Measurements from ENCODE around the gene PEAK3. TPM values are rescaled to one million over a fixed set of nuclear protein-coding genes. Genes with fewer than 3 reads are reported as not detected.

PEAK3 gene
- polyA plus RNA-seq, 1 of the 3 experiments (the other 2 are of a cell fraction), result not detected

DNA sequence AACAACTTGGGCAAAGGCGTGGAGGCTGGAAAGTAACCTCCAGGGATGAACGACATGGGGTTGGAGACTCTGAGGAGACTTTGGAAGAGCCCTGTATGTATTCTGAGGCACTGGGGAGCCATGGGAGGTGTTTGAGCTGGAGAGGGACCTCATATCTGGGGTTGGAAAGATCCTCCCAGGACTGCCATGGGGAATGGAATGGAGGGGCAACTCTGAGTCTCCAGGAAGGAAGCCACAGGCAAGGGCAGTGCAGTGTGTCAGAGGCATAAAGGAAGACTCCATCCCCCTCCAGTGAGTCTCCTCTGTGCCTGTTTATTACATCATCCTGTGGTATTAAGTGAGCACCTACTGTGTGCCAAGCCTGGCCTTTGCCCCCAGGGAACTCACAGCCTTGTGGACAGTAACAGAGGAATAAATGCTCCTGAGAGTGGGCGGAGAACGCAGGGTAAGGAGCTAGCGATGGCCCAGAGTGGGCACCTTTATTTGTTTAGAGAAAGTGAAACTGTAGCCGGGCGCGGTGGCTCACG is 7.7 kb downstream of the PEAK3 start:
- H3K4me3 ChIP-seq (ENCODE audit: low read depth in 2 of 2, low read length in 1 of 2), result peak overlapping the region in 1 of 2 experiments; percentile 36; a peak in 2 of 4 replicates
- H3F3A ChIP-seq (replicated peaks; ENCODE audit: insufficient read depth), result peaks cover 17% of the 10 kb centered on the region
- no peaks in the 10 kb centered on the region for H3K27me3 ChIP-seq (ENCODE audit: insufficient read depth)
- H3K27ac ChIP-seq (ENCODE audit: low read depth in 2 of 2, low read length in 1 of 2), result peak overlapping the region; percentile 1 to 46; a peak in 3 of 4 replicates
- WGBS (ENCODE audit: low lambda C conversion rate), result 96% methylated on average over 9 of the region's 9 CpGs
- peaks cover 4 to 28% of the 10 kb centered on the region in 2 experiments; a peak in 1 of 4 replicates for H3K4me1 ChIP-seq (ENCODE audit: control insufficient read depth in 1 of 2, insufficient read depth in 2 of 2, low read depth in 1 of 2, low read length in 1 of 2)
- ChIA-PET POLR2A (interaction anchor here (0.6 to 1.9 kb wide), 5 partner anchors 15 to 120 kb away, joined by 3 to 6 read pairs (median 3); no protein-coding TSS in a partner anchor), CTCF (interaction anchor here (0.6 to 11.9 kb wide), 20 partner anchors 9 to 1041 kb away, joined by 3 to 284 read pairs (median 8); partner anchors contain the start of genes LINGO3, LSM7, PLEKHJ1 and SF3A2)
- TF ChIP-seq, protein P1, sequence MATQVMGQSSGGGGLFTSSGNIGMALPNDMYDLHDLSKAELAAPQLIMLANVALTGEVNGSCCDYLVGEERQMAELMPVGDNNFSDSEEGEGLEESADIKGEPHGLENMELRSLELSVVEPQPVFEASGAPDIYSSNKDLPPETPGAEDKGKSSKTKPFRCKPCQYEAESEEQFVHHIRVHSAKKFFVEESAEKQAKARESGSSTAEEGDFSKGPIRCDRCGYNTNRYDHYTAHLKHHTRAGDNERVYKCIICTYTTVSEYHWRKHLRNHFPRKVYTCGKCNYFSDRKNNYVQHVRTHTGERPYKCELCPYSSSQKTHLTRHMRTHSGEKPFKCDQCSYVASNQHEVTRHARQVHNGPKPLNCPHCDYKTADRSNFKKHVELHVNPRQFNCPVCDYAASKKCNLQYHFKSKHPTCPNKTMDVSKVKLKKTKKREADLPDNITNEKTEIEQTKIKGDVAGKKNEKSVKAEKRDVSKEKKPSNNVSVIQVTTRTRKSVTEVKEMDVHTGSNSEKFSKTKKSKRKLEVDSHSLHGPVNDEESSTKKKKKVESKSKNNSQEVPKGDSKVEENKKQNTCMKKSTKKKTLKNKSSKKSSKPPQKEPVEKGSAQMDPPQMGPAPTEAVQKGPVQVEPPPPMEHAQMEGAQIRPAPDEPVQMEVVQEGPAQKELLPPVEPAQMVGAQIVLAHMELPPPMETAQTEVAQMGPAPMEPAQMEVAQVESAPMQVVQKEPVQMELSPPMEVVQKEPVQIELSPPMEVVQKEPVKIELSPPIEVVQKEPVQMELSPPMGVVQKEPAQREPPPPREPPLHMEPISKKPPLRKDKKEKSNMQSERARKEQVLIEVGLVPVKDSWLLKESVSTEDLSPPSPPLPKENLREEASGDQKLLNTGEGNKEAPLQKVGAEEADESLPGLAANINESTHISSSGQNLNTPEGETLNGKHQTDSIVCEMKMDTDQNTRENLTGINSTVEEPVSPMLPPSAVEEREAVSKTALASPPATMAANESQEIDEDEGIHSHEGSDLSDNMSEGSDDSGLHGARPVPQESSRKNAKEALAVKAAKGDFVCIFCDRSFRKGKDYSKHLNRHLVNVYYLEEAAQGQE (IDR thresholded peaks at IDR 0.05; ENCODE audit: low read depth, low read length), result no peak
- no peak for TF ChIP-seq EP300 (IDR thresholded peaks at IDR 0.05; ENCODE audit: borderline replicate concordance in 1 of 2, low read depth in 1 of 2, low read length in 1 of 2)
- TF ChIP-seq SIN3A (IDR thresholded peaks at IDR 0.05; ENCODE audit: borderline replicate concordance, low read depth, low read length), result no peak
- TF ChIP-seq POLR2AphosphoS5 (IDR thresholded peaks at IDR 0.05; ENCODE audit: low read depth, low read length), result no peak
- H3K9me3 ChIP-seq, result no peaks in the 10 kb centered on the region
- H3K9ac ChIP-seq, result no peak overlapping the region
- no peak overlapping the region for H2AFZ ChIP-seq (ENCODE audit: low read depth)
- H3K9me2 ChIP-seq, result no peaks in the 10 kb centered on the region
- H3K4me2 ChIP-seq, result peak overlapping the region; percentile 90
- H3K36me3 ChIP-seq (replicated peaks in 1 of 2; ENCODE audit: control insufficient read depth in 1 of 2, insufficient read depth in 2 of 2, low read length in 1 of 2), result peaks cover 17 to 26% of the 10 kb centered on the region in 2 experiments
- DNase-seq, result no peak
- H4K20me1 ChIP-seq (ENCODE audit: insufficient read depth), result peaks cover 59% of the 10 kb centered on the region
- H3K79me2 ChIP-seq (ENCODE audit: insufficient read depth), result peaks cover 64% of the 10 kb centered on the region

GRCh38 chr19:2273356-2274184 is 8.4 kb downstream of the PEAK3 start:
- H4K20me1 ChIP-seq (ENCODE audit: insufficient read depth), result peaks cover 59% of the 10 kb centered on the region
- no peaks in the 10 kb centered on the region for H3K27me3 ChIP-seq (ENCODE audit: insufficient read depth)
- H3K79me2 ChIP-seq (ENCODE audit: insufficient read depth), result peaks cover 64% of the 10 kb centered on the region
- no peak overlapping the region for H3K9ac ChIP-seq
- DNase-seq, result peak; percentile 95
- 28% methylated on average over 19 of the region's 45 CpGs for WGBS (ENCODE audit: low lambda C conversion rate)
- peaks cover 17 to 26% of the 10 kb centered on the region in 2 experiments for H3K36me3 ChIP-seq (replicated peaks in 1 of 2; ENCODE audit: control insufficient read depth in 1 of 2, insufficient read depth in 2 of 2, low read length in 1 of 2)
- POLR2A ChIA-PET, result interaction anchor here (0.6 to 1.6 kb wide), 5 partner anchors 14 to 120 kb away, joined by 3 to 5 read pairs (median 3); no protein-coding TSS in a partner anchor
- H3K4me2 ChIP-seq, result peak overlapping the region; percentile 90
- CTCF ChIA-PET, result interaction anchor here (0.8 to 11.9 kb wide), 16 partner anchors 8 to 119 kb away, joined by 3 to 284 read pairs (median 12); partner anchors contain the start of genes LINGO3, LSM7, PEAK3 and PLEKHJ1
- no peaks in the 10 kb centered on the region for H3K9me3 ChIP-seq
- peaks cover 6 to 28% of the 10 kb centered on the region in 2 experiments; a peak in 3 of 4 replicates for H3K4me1 ChIP-seq (ENCODE audit: control insufficient read depth in 1 of 2, insufficient read depth in 2 of 2, low read depth in 1 of 2, low read length in 1 of 2)
- peak overlapping the region; percentile 46 to 64 for H3K27ac ChIP-seq (ENCODE audit: low read depth in 2 of 2, low read length in 1 of 2)
- H3F3A ChIP-seq (replicated peaks; ENCODE audit: insufficient read depth), result peaks cover 20% of the 10 kb centered on the region
- H3K9me2 ChIP-seq, result no peaks in the 10 kb centered on the region
- no peak overlapping the region for H2AFZ ChIP-seq (ENCODE audit: low read depth)
- peak overlapping the region; percentile 35 to 36 for H3K4me3 ChIP-seq (ENCODE audit: low read depth in 2 of 2, low read length in 1 of 2)
- TF ChIP-seq NRF1 (IDR thresholded peaks at IDR 0.05; ENCODE audit: low read depth, low read length), result peak; percentile 38
- TF ChIP-seq MXI1 (IDR thresholded peaks at IDR 0.05; ENCODE audit: low read depth, low read length), result peak; percentile 70; the same call in 1 of the 2 replicates
- peak; percentile 44; the same call in 1 of the 2 replicates for TF ChIP-seq ZBTB33 (IDR thresholded peaks at IDR 0.05; ENCODE audit: borderline replicate concordance, low read depth)
- no peak for TF ChIP-seq MAX (IDR thresholded peaks at IDR 0.05; ENCODE audit: low read depth)
- TF ChIP-seq, protein P1 (IDR thresholded peaks at IDR 0.05; ENCODE audit: low read depth, low read length), result no peak
- no peak for TF ChIP-seq EZH2phosphoT487 (IDR thresholded peaks at IDR 0.05; ENCODE audit: borderline replicate concordance, low read depth)
- peak; percentile 93 for TF ChIP-seq ELF1 (IDR thresholded peaks at IDR 0.05)
- TF ChIP-seq EP300 (IDR thresholded peaks at IDR 0.05; ENCODE audit: borderline replicate concordance in 1 of 2, low read depth in 1 of 2, low read length in 1 of 2), result no peak

Measured in SK-N-SH (cell line).